ENCODE measurements around the gene TNFAIP2.

TNFAIP2 gene

DNA sequence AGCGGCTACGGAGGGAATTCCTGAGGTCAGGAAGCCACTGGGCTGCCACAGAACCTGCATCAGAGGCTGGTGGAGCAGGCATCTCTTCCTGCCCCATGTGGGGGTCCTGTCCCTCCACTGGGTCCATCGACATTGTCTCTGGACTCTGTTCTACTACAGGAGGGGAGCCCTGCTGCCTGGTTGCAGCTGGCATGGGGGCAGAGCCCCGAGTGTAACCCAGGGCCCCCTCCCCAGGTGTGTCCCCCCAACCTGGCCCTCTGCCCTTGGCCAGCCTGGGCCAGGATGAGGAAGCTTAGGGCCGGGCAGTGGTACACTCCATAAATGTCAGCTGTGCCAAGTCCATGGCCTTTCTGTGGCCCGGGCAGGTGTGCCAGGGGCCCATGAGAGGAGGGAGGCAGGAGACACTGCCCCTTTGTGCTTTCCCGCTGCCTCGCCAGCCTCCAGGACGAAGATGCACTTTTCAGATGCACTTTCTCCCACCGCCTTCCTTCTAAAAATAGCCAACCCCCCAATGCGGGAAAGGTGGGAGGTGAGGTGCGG lies 32.7 kb upstream of the TNFAIP2 start:
- H3K4me3 ChIP-seq (ENCODE audit: low read length): no peak overlapping the region
- TF ChIP-seq, protein P1, sequence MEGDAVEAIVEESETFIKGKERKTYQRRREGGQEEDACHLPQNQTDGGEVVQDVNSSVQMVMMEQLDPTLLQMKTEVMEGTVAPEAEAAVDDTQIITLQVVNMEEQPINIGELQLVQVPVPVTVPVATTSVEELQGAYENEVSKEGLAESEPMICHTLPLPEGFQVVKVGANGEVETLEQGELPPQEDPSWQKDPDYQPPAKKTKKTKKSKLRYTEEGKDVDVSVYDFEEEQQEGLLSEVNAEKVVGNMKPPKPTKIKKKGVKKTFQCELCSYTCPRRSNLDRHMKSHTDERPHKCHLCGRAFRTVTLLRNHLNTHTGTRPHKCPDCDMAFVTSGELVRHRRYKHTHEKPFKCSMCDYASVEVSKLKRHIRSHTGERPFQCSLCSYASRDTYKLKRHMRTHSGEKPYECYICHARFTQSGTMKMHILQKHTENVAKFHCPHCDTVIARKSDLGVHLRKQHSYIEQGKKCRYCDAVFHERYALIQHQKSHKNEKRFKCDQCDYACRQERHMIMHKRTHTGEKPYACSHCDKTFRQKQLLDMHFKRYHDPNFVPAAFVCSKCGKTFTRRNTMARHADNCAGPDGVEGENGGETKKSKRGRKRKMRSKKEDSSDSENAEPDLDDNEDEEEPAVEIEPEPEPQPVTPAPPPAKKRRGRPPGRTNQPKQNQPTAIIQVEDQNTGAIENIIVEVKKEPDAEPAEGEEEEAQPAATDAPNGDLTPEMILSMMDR (conservative IDR thresholded peaks at IDR 0.05; ENCODE audit: low read depth, low read length): no peak
- DNase-seq (ENCODE audit: low read depth): no peak

DNA sequence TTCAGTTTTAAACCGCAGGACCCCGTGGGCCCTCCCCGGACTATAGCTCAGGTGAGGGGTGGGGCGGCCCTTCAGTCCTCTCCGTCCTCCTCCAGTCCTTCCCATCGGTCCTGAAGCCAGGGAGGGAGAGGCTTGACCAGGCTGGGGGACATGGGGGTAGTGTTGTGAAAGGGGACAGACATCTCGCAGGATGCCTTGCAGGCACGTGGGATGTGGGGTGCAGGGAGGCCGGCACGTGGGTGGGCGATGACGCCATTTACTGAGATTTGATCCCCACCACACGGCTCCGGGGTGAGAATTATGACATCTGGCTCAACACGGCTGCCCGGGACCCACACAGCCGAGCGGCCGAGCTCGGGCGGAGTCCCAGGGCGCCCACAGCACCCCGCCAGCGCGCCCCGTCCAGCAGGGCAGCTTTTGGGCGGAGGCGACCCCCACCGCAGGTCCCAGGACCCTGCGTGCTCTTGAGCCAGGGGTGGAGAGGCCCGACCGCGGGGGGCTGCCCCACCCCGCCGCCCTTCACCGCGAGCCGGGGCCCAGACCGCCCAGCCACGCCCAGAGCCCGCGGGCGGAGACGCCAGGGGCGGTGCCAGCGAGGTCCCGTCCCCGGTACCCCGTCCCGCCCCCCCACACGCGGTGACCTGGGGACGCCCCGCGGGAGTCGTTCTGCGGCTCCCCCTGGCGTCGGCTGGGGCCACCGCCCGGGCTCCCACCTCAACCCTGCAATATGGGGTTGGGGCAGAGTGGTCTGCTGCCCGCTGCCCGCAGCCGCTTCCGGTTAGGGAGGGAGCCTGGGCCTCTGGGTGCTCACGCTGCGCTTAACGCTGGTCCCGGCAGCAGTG lies 32.0 kb upstream of the TNFAIP2 start:
- peak overlapping the region; percentile 39 for H3K4me3 ChIP-seq (ENCODE audit: low read length)
- TF ChIP-seq, protein P1 (conservative IDR thresholded peaks at IDR 0.05; ENCODE audit: low read depth, low read length): peak; percentile 53
- no peak for DNase-seq (ENCODE audit: low read depth)

DNA sequence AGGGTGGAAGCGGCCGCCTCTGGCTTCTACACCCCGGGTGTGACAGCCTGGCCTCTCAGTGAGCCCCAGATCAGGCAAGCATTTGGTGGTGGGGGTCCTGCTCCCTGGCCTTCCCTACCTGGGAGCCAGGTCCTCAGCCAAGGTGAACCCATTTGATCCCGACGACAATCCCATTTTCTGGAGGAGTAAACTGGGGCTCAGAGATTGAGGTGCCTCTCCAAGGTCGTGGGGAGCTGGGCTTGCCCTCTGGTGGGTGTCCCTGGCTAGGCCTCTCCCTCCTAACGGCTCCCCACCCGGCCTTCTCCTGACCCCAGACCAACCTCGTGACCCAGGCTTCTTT lies 31.4 kb upstream of the TNFAIP2 start:
- TF ChIP-seq, protein P1 (conservative IDR thresholded peaks at IDR 0.05; ENCODE audit: low read depth, low read length): no peak
- H3K4me3 ChIP-seq (ENCODE audit: low read length): peak overlapping the region; percentile 39
- DNase-seq (ENCODE audit: low read depth): no peak

DNA sequence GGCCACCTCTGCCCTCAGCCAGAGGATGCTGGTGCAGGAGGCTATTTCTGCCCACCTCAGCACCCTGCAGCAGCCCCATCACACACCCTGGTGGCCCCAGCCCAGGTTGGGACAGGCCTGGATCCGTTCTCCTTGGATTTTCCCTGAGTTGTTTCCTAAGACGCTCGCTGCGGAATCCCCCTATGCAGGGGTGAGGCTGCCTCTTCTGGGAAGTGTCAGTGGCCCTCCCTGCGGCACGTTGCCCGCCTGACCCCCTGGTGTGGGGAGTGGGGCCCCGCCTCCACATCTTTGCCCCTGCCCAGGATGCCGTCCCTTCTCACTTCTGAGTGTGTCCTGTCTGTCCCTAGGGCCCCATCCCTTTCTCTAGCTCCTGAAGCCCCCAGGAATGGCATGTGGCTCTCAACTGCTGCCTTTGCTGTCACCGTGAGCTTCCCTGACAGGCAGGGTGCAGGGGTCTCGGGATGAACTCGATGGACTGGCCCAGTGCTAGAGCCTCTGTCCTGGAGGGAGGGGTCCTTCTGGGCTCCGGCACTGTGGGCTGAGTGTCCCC lies 29.3 kb upstream of the TNFAIP2 start:
- TF ChIP-seq, protein P1 (conservative IDR thresholded peaks at IDR 0.05; ENCODE audit: low read depth, low read length): no peak
- no peak for DNase-seq (ENCODE audit: low read depth)
- no peak overlapping the region for H3K4me3 ChIP-seq (ENCODE audit: low read length)

DNA sequence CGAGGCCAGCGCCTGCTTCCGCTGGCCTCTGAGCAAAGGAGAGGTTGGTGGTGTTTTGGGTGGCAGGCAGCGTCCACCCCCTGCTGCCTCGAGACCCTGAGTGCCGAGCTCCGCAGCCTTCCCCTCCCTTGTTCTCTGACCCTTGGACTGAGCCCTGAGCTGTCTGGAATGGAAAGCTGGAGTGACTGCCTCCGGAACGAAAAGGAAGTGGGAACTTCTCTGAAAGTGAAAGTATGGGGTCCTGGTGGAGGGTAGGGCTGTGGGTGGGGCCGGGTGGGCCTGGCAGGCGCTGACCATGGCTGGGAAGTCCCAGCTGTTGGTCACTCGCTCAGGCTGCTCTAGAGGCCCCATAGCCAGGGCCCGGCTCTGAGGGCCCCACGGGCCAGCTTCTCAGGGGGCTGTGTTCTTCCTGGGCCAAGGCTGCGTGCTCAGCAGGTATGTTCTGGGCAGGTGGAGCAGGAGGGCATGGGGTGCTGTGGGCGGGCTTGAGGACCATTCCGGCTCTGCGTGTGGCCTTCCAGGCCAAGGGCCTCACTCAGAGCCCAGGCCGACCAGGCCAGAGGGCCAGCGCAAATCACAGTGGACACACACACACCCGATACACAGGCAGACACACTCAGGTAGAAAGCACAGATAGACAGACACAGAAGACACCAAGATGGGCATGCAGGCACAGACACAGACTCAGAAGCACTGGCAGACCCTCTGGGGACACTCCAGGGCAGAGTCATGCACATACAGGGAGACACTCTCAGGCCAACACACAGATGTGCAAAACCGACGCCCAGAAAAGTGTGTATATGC lies 28.7 kb upstream of the TNFAIP2 start, which contains the start of gene EXOC3L4:
Gene EXOC3L4, plus strand, starts transcription at position 320 of the 804 bp plus-strand sequence. CDS start 5,495 bp downstream, outside the sequence.
- no peak within 1 kb of the TSS for H3K4me3 ChIP-seq (ENCODE audit: low read length)
- DNase-seq (ENCODE audit: low read depth): no peak
- TF ChIP-seq, protein P1 (conservative IDR thresholded peaks at IDR 0.05; ENCODE audit: low read depth, low read length): no peak

DNA sequence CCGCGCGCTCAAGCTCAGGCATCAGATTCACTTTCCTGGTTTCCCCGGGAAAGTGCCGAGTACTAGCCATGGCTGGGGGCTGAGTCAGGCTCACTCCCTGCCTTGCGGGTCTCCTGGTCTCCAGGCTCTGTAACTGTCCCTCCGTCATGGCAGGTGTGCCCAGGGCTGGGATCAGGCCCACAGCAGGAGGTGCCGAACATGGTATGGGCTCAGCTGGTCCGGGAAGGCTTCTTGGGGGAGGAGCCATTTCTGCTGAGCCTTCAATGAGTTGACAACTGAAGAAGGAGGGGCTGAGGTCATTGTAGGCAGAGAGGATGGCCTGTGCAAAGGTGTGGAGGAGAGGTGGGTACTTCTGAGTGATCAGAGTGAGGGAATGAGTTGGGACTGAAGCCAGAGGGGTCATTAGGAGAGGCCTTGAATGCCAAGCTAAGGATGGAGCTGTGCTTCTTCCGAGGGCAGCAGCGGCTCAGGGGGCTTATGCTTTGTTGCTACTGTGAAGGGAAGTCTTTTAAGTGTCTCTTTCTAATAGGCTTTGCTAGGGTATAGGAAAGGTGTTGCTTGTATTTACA lies 28.0 kb upstream of the TNFAIP2 start:
- no peak for DNase-seq (ENCODE audit: low read depth)
- no peak overlapping the region for H3K4me3 ChIP-seq (ENCODE audit: low read length)
- TF ChIP-seq, protein P1 (conservative IDR thresholded peaks at IDR 0.05; ENCODE audit: low read depth, low read length): no peak
